K562 (cell line): ENCODE data around the gene MAPKAPK2. TPM values are rescaled to one million over a fixed set of nuclear protein-coding genes. Genes with fewer than 3 reads are reported as not detected.

Experiments
- ATF3 ChIP-seq, 2 experiments: fragments of 450-650 bp in 1 of 2; sonication (generic) in 1 of 2; formaldehyde crosslinking in 1 of 2; IDR thresholded peaks in 1 of 2; conservative IDR thresholded peaks in 1 of 2; 2 replicates each; pipeline versions ENCODE4 v1.6.1 to v1.8.1; 2016 to 2023; ENCODE audit warnings: mild to moderate bottlenecking in 2 of 2, moderate library complexity in 2 of 2, inconsistent platforms in 1 of 2, missing genetic modification reagents in 1 of 2
- BRD9 ChIP-seq: fragments of 450-650 bp; IDR thresholded peaks from 2 replicates; pipeline ENCODE4 v1.6.1; 2018; ENCODE audit warnings: low read depth; ENCODE audit not compliant: partially characterized antibody
- CBX1 ChIP-seq: sonication (generic); IDR thresholded peaks from 2 replicates; pipeline ENCODE4 v1.6.1; 2016; ENCODE audit warnings: antibody characterized with exemption, low read depth, mild to moderate bottlenecking
- ILK ChIP-seq: fragments of 450-650 bp; IDR thresholded peaks from 2 replicates; pipeline ENCODE4 v1.6.1; 2016; ENCODE audit warnings: missing genetic modification characterization, low read depth, mild to moderate bottlenecking, missing compliant biosample characterization, moderate library complexity, borderline replicate concordance
- KDM4B ChIP-seq, 2 experiments: fragments of 450-650 bp in 1 of 2; sonication (generic) in 1 of 2; IDR thresholded peaks; 2 replicates each; pipeline ENCODE4 v1.6.1; 2016 to 2017; ENCODE audit warnings: borderline replicate concordance in 2 of 2, antibody characterized with exemption in 1 of 2, low read depth in 1 of 2, mild to moderate bottlenecking in 1 of 2
- NFE2L1 ChIP-seq: fragments of 450-650 bp; IDR thresholded peaks from 2 replicates; pipeline ENCODE4 v1.6.1; 2016; ENCODE audit warnings: missing genetic modification characterization, low read depth, mild to moderate bottlenecking, missing compliant biosample characterization, moderate library complexity, borderline replicate concordance
- NR2C2 ChIP-seq, 2 experiments: fragments of 200-800 bp in 1 of 2; sonication (Bioruptor generic) in 1 of 2; sonication (generic) in 1 of 2; formaldehyde crosslinking in 1 of 2; IDR thresholded peaks; 2 replicates each; pipeline versions ENCODE4 v1.6.1 to v1.8.0; 2016 to 2022; ENCODE audit warnings: mild to moderate bottlenecking in 1 of 2, missing compliant biosample characterization in 1 of 2, missing genetic modification characterization in 1 of 2, missing genetic modification reagents in 1 of 2
- POU5F1 ChIP-seq: fragments of 150-350 bp; IDR thresholded peaks from 2 replicates; pipeline ENCODE4 v1.6.1; 2014; ENCODE audit warnings: borderline replicate concordance, low read length, low read depth, mild to moderate bottlenecking; ENCODE audit not compliant: partially characterized antibody
- SREBF1 ChIP-seq: fragments of 150-350 bp; IDR thresholded peaks from 2 replicates; pipeline ENCODE4 v1.6.1; 2014; ENCODE audit warnings: antibody characterized with exemption, low read depth, low read length, borderline replicate concordance
- UBTF ChIP-seq, 2 experiments: IDR thresholded peaks; 2 replicates each; pipeline ENCODE4 v1.6.1; 2012; ENCODE audit warnings: improper control_type of control experiment in 2 of 2, low read depth in 2 of 2, low read length in 2 of 2, borderline replicate concordance in 1 of 2
- ZEB2 ChIP-seq: fragments of 450-650 bp; IDR thresholded peaks from 2 replicates; pipeline ENCODE4 v1.6.1; 2016
- ZKSCAN8 ChIP-seq: fragments of 200-800 bp; sonication (Bioruptor generic); IDR thresholded peaks from 2 replicates; pipeline ENCODE4 v1.6.1; 2016; ENCODE audit warnings: missing genetic modification characterization, missing compliant biosample characterization
- ZNF134 ChIP-seq: fragments of 250-450 bp; sonication (Bioruptor Pico); conservative IDR thresholded peaks from 2 replicates; pipeline ENCODE4 v1.4.0; 2020
- ZNF143 ChIP-seq: sonication (generic); formaldehyde crosslinking; IDR thresholded peaks from 2 replicates; pipeline ENCODE4 v1.9.0; 2022; ENCODE audit warnings: mild to moderate bottlenecking, missing genetic modification reagents
- ZNF384 ChIP-seq: IDR thresholded peaks from 2 replicates; pipeline ENCODE4 v1.6.1; 2012; ENCODE audit warnings: low read depth, low read length, improper control_type of control experiment
- ZNF41 ChIP-seq: fragments of 250-450 bp; sonication (Bioruptor Pico); conservative IDR thresholded peaks from 2 replicates; pipeline ENCODE4 v1.4.0; 2020; ENCODE audit warnings: mild to moderate bottlenecking
- ZNF512 ChIP-seq: IDR thresholded peaks from 2 replicates; pipeline ENCODE4 v1.6.1; 2016; ENCODE audit warnings: missing genetic modification characterization, missing compliant biosample characterization
- ZNF740 ChIP-seq, 3 experiments: fragments of 200-800 bp in 1 of 3; sonication (Bioruptor generic) in 1 of 3; sonication (generic) in 1 of 3; formaldehyde crosslinking in 1 of 3; IDR thresholded peaks; 2 replicates each; pipeline versions ENCODE4 v1.6.1 to v1.8.0; 2016 to 2022; ENCODE audit warnings: mild to moderate bottlenecking in 2 of 3, missing compliant biosample characterization in 2 of 3, missing genetic modification characterization in 2 of 3, missing genetic modification reagents in 1 of 3
- polyA plus RNA-seq, 8 experiments: library from polyadenylated mRNA; depleted of rRNA in 4 of 8; stranded (reverse) in 5 of 8; unstranded in 3 of 8; fragments of >200 nt; fragmentation: Nextera tagmentation in 2 of 8; fragmentation: Illumina TruSeq in 1 of 8; extraction: Ambion mirVana in 2 of 8; extraction: Trizol in 1 of 8; gene quantifications; 2 replicates each; pipeline versions ENCODE4 v1.2.1 to v1.2.3, GENCODE V29; 2011 to 2014; ENCODE audit warnings: inconsistent platforms in 1 of 8, missing spikeins in 1 of 8
- total RNA-seq, 7 experiments: library from RNA; depleted of rRNA in 6 of 7; stranded (reverse); fragments of >200 nt in 6 of 7; fragmentation: Illumina TruSeq in 2 of 7; extraction: Trizol in 2 of 7; gene quantifications; 2 replicates each; pipeline versions ENCODE4 v1.2.1 to v1.2.3, GENCODE V29; 2011 to 2021; ENCODE audit warnings: low replicate concordance in 1 of 7

The MAPKAPK2 gene
- total and polyA plus RNA-seq, 9 of the 15 experiments (the other 6 are each of a cell fraction or from before 2014, with no cell fraction given): 0.63 to 94.2 (median 52.1) TPM

- TF ChIP-seq CBX1: no peak
- no peak for TF ChIP-seq ATF3 (IDR thresholded peaks at IDR 0.05)
- no peak for TF ChIP-seq ATF3 (CRISPR knock-in tag; conservative IDR thresholded peaks at IDR 0.05)
- no peak for TF ChIP-seq ZEB2
- TF ChIP-seq ZKSCAN8 (CRISPR knock-in tag): no peak
- TF ChIP-seq ZNF41 (CRISPR knock-in tag): no peak
- TF ChIP-seq ZNF134 (CRISPR knock-in tag): no peak
- no peak for TF ChIP-seq ZNF384
- TF ChIP-seq UBTF (IDR thresholded peaks at IDR 0.05; ENCODE audit: borderline replicate concordance in 1 of 2, low read depth in 2 of 2, low read length in 2 of 2): no peak
- no peak for TF ChIP-seq NR2C2 (CRISPR knock-in tag; IDR thresholded peaks at IDR 0.05)
- TF ChIP-seq NR2C2 (tag; IDR thresholded peaks at IDR 0.05): no peak
- TF ChIP-seq SREBF1: no peak
- no peak for TF ChIP-seq NFE2L1 (tag)
- TF ChIP-seq BRD9: no peak
- no peak for TF ChIP-seq ZNF740 (CRISPR knock-in tag; IDR thresholded peaks at IDR 0.05)
- no peak for TF ChIP-seq ZNF740 (tag; IDR thresholded peaks at IDR 0.05)
- TF ChIP-seq ZNF143 (CRISPR knock-in tag): no peak
- no peak for TF ChIP-seq ILK
- no peak for TF ChIP-seq KDM4B (IDR thresholded peaks at IDR 0.05; ENCODE audit: borderline replicate concordance in 2 of 2, low read depth in 1 of 2)
- TF ChIP-seq POU5F1: no peak
- TF ChIP-seq ZNF512 (tag): peak; percentile 97
Observed at GRCh38 chr1:206752481-206752880, 67.8 kb downstream of the MAPKAPK2 start (continued).
